ENCODE data around the gene ST3GAL5.

DNA sequence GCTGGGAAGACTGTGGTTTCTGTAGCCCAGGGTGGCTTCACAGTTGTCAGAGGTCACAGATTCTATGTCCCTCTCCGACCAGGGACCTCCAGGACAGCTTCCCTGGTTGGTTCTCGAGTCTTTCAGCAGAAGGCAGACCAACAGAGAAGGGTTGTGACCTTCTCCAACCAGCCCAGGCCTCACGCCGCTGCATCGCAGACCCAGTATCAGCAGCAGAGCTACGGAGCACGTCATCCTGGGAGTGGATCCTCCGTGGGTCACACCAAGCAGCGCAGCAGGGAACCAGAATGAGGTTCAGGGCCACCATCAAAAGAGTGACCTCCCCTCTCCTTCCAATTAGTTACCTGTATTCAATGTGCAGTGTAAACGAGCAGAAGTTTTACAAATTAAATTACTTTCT is 49.3 kb downstream of the ST3GAL5 start:
- TF ChIP-seq, protein P1, sequence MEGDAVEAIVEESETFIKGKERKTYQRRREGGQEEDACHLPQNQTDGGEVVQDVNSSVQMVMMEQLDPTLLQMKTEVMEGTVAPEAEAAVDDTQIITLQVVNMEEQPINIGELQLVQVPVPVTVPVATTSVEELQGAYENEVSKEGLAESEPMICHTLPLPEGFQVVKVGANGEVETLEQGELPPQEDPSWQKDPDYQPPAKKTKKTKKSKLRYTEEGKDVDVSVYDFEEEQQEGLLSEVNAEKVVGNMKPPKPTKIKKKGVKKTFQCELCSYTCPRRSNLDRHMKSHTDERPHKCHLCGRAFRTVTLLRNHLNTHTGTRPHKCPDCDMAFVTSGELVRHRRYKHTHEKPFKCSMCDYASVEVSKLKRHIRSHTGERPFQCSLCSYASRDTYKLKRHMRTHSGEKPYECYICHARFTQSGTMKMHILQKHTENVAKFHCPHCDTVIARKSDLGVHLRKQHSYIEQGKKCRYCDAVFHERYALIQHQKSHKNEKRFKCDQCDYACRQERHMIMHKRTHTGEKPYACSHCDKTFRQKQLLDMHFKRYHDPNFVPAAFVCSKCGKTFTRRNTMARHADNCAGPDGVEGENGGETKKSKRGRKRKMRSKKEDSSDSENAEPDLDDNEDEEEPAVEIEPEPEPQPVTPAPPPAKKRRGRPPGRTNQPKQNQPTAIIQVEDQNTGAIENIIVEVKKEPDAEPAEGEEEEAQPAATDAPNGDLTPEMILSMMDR (IDR thresholded peaks at IDR 0.05; ENCODE audit: low read length): no peak
- TF ChIP-seq EZH2 (optimal IDR thresholded peaks at IDR 0.05; ENCODE audit: low read depth, low read length) (no peak), EZH2phosphoT487 (IDR thresholded peaks at IDR 0.05; ENCODE audit: low read length) (no peak)
